ENCODE data around the gene CGB2.
"Not testable (repeated sequence)": the region's sequence is repeated elsewhere in the genome, so short reads cannot be mapped to it uniquely, and the experiment has no call there.

The CGB2 gene

GRCh38 chr19:49017666-49018351 lies 13.9 kb upstream of the CGB2 start:
- Histone ChIP-seq H3K4me3 (peak overlapping the region; percentile 29), H3K27me3 (ENCODE audit: low read depth) (no peaks in the 10 kb centered on the region), H3K36me3 (replicated peaks) (peaks cover 28% of the 10 kb centered on the region), H3K4me1 (peaks cover 10% of the 10 kb centered on the region), H3K9me3 (no peaks in the 10 kb centered on the region)
- DNase-seq (ENCODE audit: low spot score in 2 of 2), result peak; percentile 65 to 83
- in situ Hi-C loops (cut with MboI; ENCODE audit: low sequenced_read_pairs), result no loop called here

GRCh38 chr19:49018388-49019241 lies 13.1 kb upstream of the CGB2 start:
- Histone ChIP-seq H3K36me3 (replicated peaks) (peaks cover 24% of the 10 kb centered on the region), H3K4me3 (peak overlapping the region; percentile 33), H3K4me1 (peaks cover 10% of the 10 kb centered on the region)
- in situ Hi-C loops (cut with MboI; ENCODE audit: low sequenced_read_pairs); H3K27me3 ChIP-seq (ENCODE audit: low read depth); H3K9me3 ChIP-seq: not testable (repeated sequence)
- DNase-seq (ENCODE audit: low spot score in 2 of 2), result peak in 1 of 2 experiments; percentile 26

GRCh38 chr19:49019242-49019932 lies 12.3 kb upstream of the CGB2 start:
- in situ Hi-C loops (cut with MboI; ENCODE audit: low sequenced_read_pairs), result no loop called here
- H3K36me3 ChIP-seq (replicated peaks), result peaks cover 16% of the 10 kb centered on the region
- H3K4me1 ChIP-seq, result peaks cover 10% of the 10 kb centered on the region
- peak; percentile 67 to 90 for DNase-seq (ENCODE audit: low spot score in 2 of 2)
- peak overlapping the region; percentile 33 for H3K4me3 ChIP-seq
- H3K9me3 ChIP-seq, result no peaks in the 10 kb centered on the region
- no peaks in the 10 kb centered on the region for H3K27me3 ChIP-seq (ENCODE audit: low read depth)

GRCh38 chr19:49020342-49020741 lies 11.3 kb upstream of the CGB2 start:
- Histone ChIP-seq H3K4me3 (no peak overlapping the region), H3K36me3 (replicated peaks) (peaks cover 6% of the 10 kb centered on the region), H3K9me3 (no peaks in the 10 kb centered on the region), H3K4me1 (peaks cover 10% of the 10 kb centered on the region), H3K27me3 (ENCODE audit: low read depth) (no peaks in the 10 kb centered on the region)
- in situ Hi-C loops (cut with MboI; ENCODE audit: low sequenced_read_pairs), result no loop called here
- DNase-seq (ENCODE audit: low spot score in 2 of 2), result peak in 1 of 2 experiments; percentile 41

GRCh38 chr19:49020931-49021895 lies 10.5 kb upstream of the CGB2 start:
- H3K4me1 ChIP-seq, result peaks cover 10% of the 10 kb centered on the region
- H3K4me3 ChIP-seq, result no peak overlapping the region
- H3K36me3 ChIP-seq (replicated peaks), result no peaks in the 10 kb centered on the region; the same call in 1 of the 2 replicates
- H3K27me3 ChIP-seq (ENCODE audit: low read depth), result no peaks in the 10 kb centered on the region
- in situ Hi-C loops (cut with MboI; ENCODE audit: low sequenced_read_pairs), result no loop called here
- no peaks in the 10 kb centered on the region for H3K9me3 ChIP-seq
- DNase-seq (ENCODE audit: low spot score in 2 of 2), result peak in 1 of 2 experiments; percentile 23

- DNase-seq (ENCODE audit: low spot score in 2 of 2), result no peak
- Histone ChIP-seq H3K4me1 (peaks cover 10% of the 10 kb centered on the region), H3K36me3 (replicated peaks) (no peaks in the 10 kb centered on the region), H3K4me3 (no peak overlapping the region), H3K9me3 (no peaks in the 10 kb centered on the region), H3K27me3 (ENCODE audit: low read depth) (no peaks in the 10 kb centered on the region)
- in situ Hi-C loops (cut with MboI; ENCODE audit: low sequenced_read_pairs), result no loop called here
Observed at GRCh38 chr19:49022116-49022515, 9.6 kb upstream of the CGB2 start.

- H3K4me1 ChIP-seq; in situ Hi-C loops (cut with MboI; ENCODE audit: low sequenced_read_pairs); H3K9me3 ChIP-seq; H3K4me3 ChIP-seq; H3K27me3 ChIP-seq (ENCODE audit: low read depth); H3K36me3 ChIP-seq (replicated peaks); DNase-seq (ENCODE audit: low spot score in 2 of 2): not testable (repeated sequence)
Observed at GRCh38 chr19:49024233-49024632, 7.5 kb upstream of the CGB2 start, which contains the start of gene CGB3. Gene CGB3 (minus strand): TSS chr19:49024333. CDS start chr19:49023971, 362 bp downstream.

- H3K36me3 ChIP-seq (replicated peaks); H3K27me3 ChIP-seq (ENCODE audit: low read depth); H3K4me1 ChIP-seq; H3K9me3 ChIP-seq; H3K4me3 ChIP-seq; in situ Hi-C loops (cut with MboI; ENCODE audit: low sequenced_read_pairs); DNase-seq (ENCODE audit: low spot score in 2 of 2): not testable (repeated sequence)
Observed at GRCh38 chr19:49025088-49025487, 6.6 kb upstream of the CGB2 start.

GRCh38 chr19:49025599-49025998 lies 6.1 kb upstream of the CGB2 start:
- not testable (repeated sequence) for H3K9me3 ChIP-seq

GRCh38 chr19:49028686-49029085 lies 3.0 kb upstream of the CGB2 start:
- in situ Hi-C loops (cut with MboI; ENCODE audit: low sequenced_read_pairs); DNase-seq (ENCODE audit: low spot score in 2 of 2); H3K27me3 ChIP-seq (ENCODE audit: low read depth); H3K36me3 ChIP-seq (replicated peaks); H3K4me3 ChIP-seq; H3K4me1 ChIP-seq; H3K9me3 ChIP-seq: not testable (repeated sequence)

More at GRCh38 chr19:49025599-49025998, 6.1 kb upstream of the CGB2 start:
- H3K27me3 ChIP-seq (ENCODE audit: low read depth); DNase-seq (ENCODE audit: low spot score in 2 of 2); H3K4me3 ChIP-seq; H3K36me3 ChIP-seq (replicated peaks); H3K4me1 ChIP-seq; in situ Hi-C loops (cut with MboI; ENCODE audit: low sequenced_read_pairs): not testable (repeated sequence)

- H3K27me3 ChIP-seq (ENCODE audit: low read depth); H3K4me1 ChIP-seq; DNase-seq (ENCODE audit: low spot score in 2 of 2); H3K4me3 ChIP-seq; H3K36me3 ChIP-seq (replicated peaks); H3K9me3 ChIP-seq; in situ Hi-C loops (cut with MboI; ENCODE audit: low sequenced_read_pairs): not testable (repeated sequence)
Observed at GRCh38 chr19:49029749-49030148, 1.9 kb upstream of the CGB2 start.

GRCh38 chr19:49030323-49030722 lies 1.4 kb upstream of the CGB2 start:
- H3K4me3 ChIP-seq; in situ Hi-C loops (cut with MboI; ENCODE audit: low sequenced_read_pairs); DNase-seq (ENCODE audit: low spot score in 2 of 2); H3K36me3 ChIP-seq (replicated peaks); H3K27me3 ChIP-seq (ENCODE audit: low read depth); H3K9me3 ChIP-seq; H3K4me1 ChIP-seq: not testable (repeated sequence)

- H3K9me3 ChIP-seq; H3K4me1 ChIP-seq; in situ Hi-C loops (cut with MboI; ENCODE audit: low sequenced_read_pairs); H3K36me3 ChIP-seq (replicated peaks); H3K27me3 ChIP-seq (ENCODE audit: low read depth): not testable (repeated sequence)
- DNase-seq (ENCODE audit: low spot score in 2 of 2), result peak; percentile 64 to 89
- H3K4me3 ChIP-seq, result peak within 1 kb of the TSS; percentile 13; the same call in 1 of the 2 replicates
Observed at GRCh38 chr19:49036815-49037214, 5.1 kb downstream of the CGB2 start, which contains the start of gene CGB1. Gene CGB1 (minus strand): TSS chr19:49036895. CDS start chr19:49036711, 184 bp downstream.
